D721Med (cell line): ENCODE results near the gene RRBP1.

ENCODE experiments used
- DNase-seq: peaks from one replicate; pipeline ENCODE4 v3.0.0; 2011; ENCODE audit warnings: low spot score; ENCODE audit not compliant: insufficient read length
- FAIRE-seq: peaks from 2 replicates; lab custom pipeline; 2011; peaks lifted over from hg19 to GRCh38; lab: Jason Lieb, UNC
- CTCF ChIP-seq: IDR thresholded peaks from 2 replicates; pipeline ENCODE4 v1.5.1; 2012; ENCODE audit warnings: mild to moderate bottlenecking, control low read depth; ENCODE audit not compliant: insufficient read depth; ENCODE audit errors: missing control alignments

Gene RRBP1

DNA sequence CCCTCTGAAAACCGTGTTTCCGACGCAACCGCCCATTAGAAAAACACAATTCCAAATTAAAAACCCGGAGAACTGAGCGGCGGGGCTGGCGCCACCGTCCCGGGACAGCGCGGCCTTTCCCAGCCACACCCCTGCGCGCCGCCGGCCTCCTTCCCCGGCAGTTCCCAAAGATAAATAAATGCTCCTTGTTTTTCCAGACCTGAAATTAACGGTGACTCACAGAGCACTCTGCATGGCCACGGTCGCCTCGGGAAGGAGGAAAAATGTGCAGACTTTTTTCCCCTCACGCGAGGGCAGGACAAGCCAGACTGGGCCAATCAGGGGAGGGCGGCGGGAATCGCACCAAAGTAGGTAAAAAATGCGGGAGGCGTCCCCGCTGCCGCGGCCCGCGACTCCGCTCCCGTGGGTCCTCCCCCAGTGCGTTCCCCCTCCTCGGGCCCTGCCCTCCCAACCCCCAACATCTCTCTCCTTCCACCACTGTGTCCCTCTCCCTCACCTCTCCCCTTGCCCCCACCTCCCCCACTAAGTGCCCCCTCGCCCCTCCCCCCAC lies 113.0 kb downstream of the RRBP1 start:
- no peak for DNase-seq
- no peak for FAIRE-seq

GRCh38 chr20:17568045-17568788 lies 113.8 kb downstream of the RRBP1 start:
- no peak for TF ChIP-seq CTCF
- DNase-seq (no peak), FAIRE-seq (no peak)

More for the DNA sequence above, 113.0 kb downstream of the RRBP1 start:
- TF ChIP-seq CTCF = no peak

DNA sequence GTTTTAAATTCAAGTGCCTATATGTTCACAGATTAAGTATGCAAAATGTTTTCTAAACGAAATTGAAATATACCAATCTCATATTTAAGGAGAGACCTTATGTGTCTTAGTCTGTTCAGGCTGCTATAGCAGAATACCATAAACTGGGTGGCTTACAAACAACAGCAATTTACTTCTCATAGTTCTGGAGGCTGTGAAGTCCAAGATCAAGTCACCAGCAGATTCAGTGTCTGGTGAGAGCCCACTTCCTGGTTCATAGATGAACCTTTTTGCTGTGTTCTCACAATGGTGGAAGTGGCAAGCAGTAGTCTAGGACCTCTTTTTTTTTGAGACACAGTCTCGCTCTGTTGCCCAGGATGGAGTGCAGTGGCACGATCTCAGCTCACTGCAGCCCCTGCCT lies 115.7 kb downstream of the RRBP1 start:
- DNase-seq = no peak
- no peak for TF ChIP-seq CTCF
- FAIRE-seq = no peak

- no peak for TF ChIP-seq CTCF
- DNase-seq (no peak), FAIRE-seq (no peak)
Measured at GRCh38 chr20:17565169-17565845, 116.7 kb downstream of the RRBP1 start.
